SK-N-SH (cell line): ENCODE data around the gene DUXA.

Experiments
- MXI1 ChIP-seq: IDR thresholded peaks from 2 replicates; pipeline ENCODE4 v1.6.1; 2012; ENCODE audit warnings: mild to moderate bottlenecking, low read depth, low read length, improper control_type of control experiment
- TAF1 ChIP-seq: IDR thresholded peaks from 2 replicates; pipeline ENCODE4 v1.6.1; 2012; ENCODE audit warnings: low read depth, mild to moderate bottlenecking, low read length, moderate library complexity, borderline replicate concordance
- TF ChIP-seq, protein P1 (sequence below): fragments of 200-600 bp; sonication (generic); IDR thresholded peaks from 2 replicates; pipeline ENCODE4 v1.6.1; 2017; ENCODE audit warnings: antibody characterized with exemption, mild to moderate bottlenecking, moderate library complexity

- TF ChIP-seq, protein P1, sequence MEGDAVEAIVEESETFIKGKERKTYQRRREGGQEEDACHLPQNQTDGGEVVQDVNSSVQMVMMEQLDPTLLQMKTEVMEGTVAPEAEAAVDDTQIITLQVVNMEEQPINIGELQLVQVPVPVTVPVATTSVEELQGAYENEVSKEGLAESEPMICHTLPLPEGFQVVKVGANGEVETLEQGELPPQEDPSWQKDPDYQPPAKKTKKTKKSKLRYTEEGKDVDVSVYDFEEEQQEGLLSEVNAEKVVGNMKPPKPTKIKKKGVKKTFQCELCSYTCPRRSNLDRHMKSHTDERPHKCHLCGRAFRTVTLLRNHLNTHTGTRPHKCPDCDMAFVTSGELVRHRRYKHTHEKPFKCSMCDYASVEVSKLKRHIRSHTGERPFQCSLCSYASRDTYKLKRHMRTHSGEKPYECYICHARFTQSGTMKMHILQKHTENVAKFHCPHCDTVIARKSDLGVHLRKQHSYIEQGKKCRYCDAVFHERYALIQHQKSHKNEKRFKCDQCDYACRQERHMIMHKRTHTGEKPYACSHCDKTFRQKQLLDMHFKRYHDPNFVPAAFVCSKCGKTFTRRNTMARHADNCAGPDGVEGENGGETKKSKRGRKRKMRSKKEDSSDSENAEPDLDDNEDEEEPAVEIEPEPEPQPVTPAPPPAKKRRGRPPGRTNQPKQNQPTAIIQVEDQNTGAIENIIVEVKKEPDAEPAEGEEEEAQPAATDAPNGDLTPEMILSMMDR: no peak
- TF ChIP-seq MXI1: no peak
- TF ChIP-seq TAF1: no peak
Observed at GRCh38 chr19:57171551-57172081, 4.3 kb upstream of the DUXA start.
